Frontal cortex (tissue), 4 donors: Measurements from ENCODE around the gene GPHN. TPM values are rescaled to one million over a fixed set of nuclear protein-coding genes. Genes with fewer than 3 reads are reported as not detected.

ENCODE experiments used
- DNase-seq, 2 donors: peaks; one replicate each; pipeline ENCODE4 v3.0.0; 2012; ENCODE audit warnings: low spot score in 2 of 2
- FAIRE-seq: peaks from 2 replicates; lab custom pipeline; 2012; peaks lifted over from hg19 to GRCh38; lab: Jason Lieb, UNC
- total RNA-seq: library from RNA; depleted of rRNA; stranded (reverse); fragments of >200 nt; gene quantifications from one replicate; pipeline ENCODE4 v1.2.3, GENCODE V29; 2014
- donor health status: control.
- donor health status: control.
- donor health status: control.

The GPHN gene
- total RNA-seq, 1 donor from 2014 or later, result 102 TPM

GRCh38 chr14:67173719-67174118, 665.8 kb downstream of the GPHN start:
- DNase-seq, result no peak
- no peak for FAIRE-seq

GRCh38 chr14:67186172-67186768, 678.3 kb downstream of the GPHN start:
- FAIRE-seq, result no peak
- DNase-seq, result no peak

- no peak for DNase-seq
Observed at GRCh38 chr14:67186789-67187584, 679.0 kb downstream of the GPHN start.

GRCh38 chr14:67187826-67188225, 679.9 kb downstream of the GPHN start:
- FAIRE-seq (no peak), DNase-seq (no peak)

More at GRCh38 chr14:67186789-67187584, 679.0 kb downstream of the GPHN start:
- FAIRE-seq, result no peak

- no peak for FAIRE-seq
Observed at GRCh38 chr14:67188326-67188725, 680.4 kb downstream of the GPHN start.

GRCh38 chr14:67191768-67192290, 683.9 kb downstream of the GPHN start:
- no peak for DNase-seq
- FAIRE-seq, result no peak

More at GRCh38 chr14:67188326-67188725, 680.4 kb downstream of the GPHN start:
- no peak for DNase-seq

GRCh38 chr14:67192366-67192765, 684.4 kb downstream of the GPHN start:
- DNase-seq (no peak), FAIRE-seq (no peak)

GRCh38 chr14:67195279-67195678, 687.3 kb downstream of the GPHN start:
- DNase-seq, result no peak
- no peak for FAIRE-seq

GRCh38 chr14:67199016-67199415, 691.1 kb downstream of the GPHN start:
- no peak for FAIRE-seq
- no peak for DNase-seq

GRCh38 chr14:67207810-67208209, 699.9 kb downstream of the GPHN start:
- FAIRE-seq, result no peak

GRCh38 chr14:67218126-67218525, 710.2 kb downstream of the GPHN start:
- no peak for FAIRE-seq

More at GRCh38 chr14:67207810-67208209, 699.9 kb downstream of the GPHN start:
- no peak for DNase-seq

GRCh38 chr14:67221248-67221981, 713.5 kb downstream of the GPHN start:
- DNase-seq (no peak), FAIRE-seq (no peak)

More at GRCh38 chr14:67218126-67218525, 710.2 kb downstream of the GPHN start:
- DNase-seq, result no peak

GRCh38 chr14:67221982-67222328, 714.0 kb downstream of the GPHN start:
- FAIRE-seq (no peak), DNase-seq (no peak)

- FAIRE-seq, result no peak
- DNase-seq, result no peak
Observed at GRCh38 chr14:67225523-67225922, 717.6 kb downstream of the GPHN start.

- peak; percentile 33 for FAIRE-seq
Observed at GRCh38 chr14:67228325-67228984, 720.5 kb downstream of the GPHN start.

More at GRCh38 chr14:67228325-67228984, 720.5 kb downstream of the GPHN start:
- no peak for DNase-seq

Other genes starting within 250 kb of the GPHN start
- not detected for gene CCDC196, start 21.8 kb upstream of the GPHN start, total RNA-seq